ENCODE data around the gene CDH24. TPM values are rescaled to one million over a fixed set of nuclear protein-coding genes. Genes with fewer than 3 reads are reported as not detected.
A peak's percentile ranks its signal among the peaks of the same experiment; 100 is the strongest.

CDH24 gene
- total and polyA plus RNA-seq, 2 of the 8 experiments (the other 6 are each of a cell fraction or from before 2014, with no cell fraction given) = 18.1 to 27.6 TPM

GRCh38 chr14:23034498-23035302 is 22.6 kb downstream of the CDH24 start, which contains the start of gene PSMB5:
PSMB5 (minus strand) TSS chr14:23034900; CDS start chr14:23034881, 19 bp downstream.
- Histone ChIP-seq H3K18ac (ENCODE audit: extremely low read depth, low read length) (peak within 1 kb of the TSS; percentile 98), H3K4me3 (ENCODE audit: extremely low read depth in 1 of 4, insufficient read depth in 2 of 4, low read depth in 3 of 4, low read length in 4 of 4) (peak within 1 kb of the TSS; percentile 79 to 95 (median 88)), H2BK5ac (ENCODE audit: low read depth, low read length) (peak within 1 kb of the TSS; percentile 100), H3K56ac (replicated peaks; ENCODE audit: insufficient read length, low read depth, low read length) (peak within 1 kb of the TSS; percentile 94), H3K27me3 (replicated peaks in 1 of 4; ENCODE audit: control insufficient read depth in 3 of 4, extremely low read depth in 1 of 4, insufficient read depth in 3 of 4, low read length in 3 of 4) (no peaks in the 10 kb centered on the region), H3K23me2 (ENCODE audit: low read depth, low read length) (peaks cover 3% of the 10 kb centered on the region), H3K14ac (ENCODE audit: insufficient read length) (no peak within 1 kb of the TSS), H3K27ac (ENCODE audit: low read depth, low read length) (peak within 1 kb of the TSS; percentile 98), H3K4me2 (ENCODE audit: insufficient read depth in 1 of 2, low read depth in 2 of 2, low read length in 2 of 2) (peak within 1 kb of the TSS; percentile 75 to 78), H3K79me1 (ENCODE audit: low read depth, low read length) (peaks cover 2% of the 10 kb centered on the region; the same call in 1 of the 2 replicates), H4K5ac (ENCODE audit: insufficient read length, low read depth, low read length) (peak within 1 kb of the TSS; percentile 88), H3K4ac (replicated peaks; ENCODE audit: insufficient read length, low read depth, low read length) (peak within 1 kb of the TSS; percentile 28), H3K4me1 (replicated peaks in 1 of 4; ENCODE audit: control insufficient read depth in 3 of 4, insufficient read depth in 4 of 4, low read length in 3 of 4) (peaks cover 0 to 3% (median 1%) of the 10 kb centered on the region in 4 experiments; a peak in 2 of 7 replicates), H3K23ac (ENCODE audit: insufficient read length) (no peak within 1 kb of the TSS), H4K20me1 (replicated peaks in 1 of 2; ENCODE audit: control insufficient read depth in 1 of 2, insufficient read depth in 2 of 2, low read length in 2 of 2) (peaks cover 0 to 2% of the 10 kb centered on the region in 2 experiments), H2BK120ac (replicated peaks; ENCODE audit: low read depth, low read length) (peak within 1 kb of the TSS; percentile 80), H2AFZ (ENCODE audit: low read length) (peak within 1 kb of the TSS; percentile 100), H2BK12ac (ENCODE audit: low read depth, low read length) (peak within 1 kb of the TSS; percentile 99; the same call in 1 of the 2 replicates), H4K91ac (replicated peaks; ENCODE audit: insufficient read length, low read length) (peak within 1 kb of the TSS; percentile 87), H2BK20ac (ENCODE audit: low read length) (peak within 1 kb of the TSS; percentile 96; the same call in 1 of the 2 replicates), H3K79me2 (ENCODE audit: control insufficient read depth in 1 of 2, insufficient read depth in 2 of 2, low read length in 2 of 2) (peaks cover 0 to 19% of the 10 kb centered on the region in 2 experiments; a peak in 3 of 4 replicates), H3K36me3 (ENCODE audit: control insufficient read depth in 2 of 4, insufficient read depth in 4 of 4, low read length in 3 of 4) (peaks cover 0 to 36% (median 23%) of the 10 kb centered on the region in 4 experiments; a peak in 7 of 8 replicates), H2AK5ac (ENCODE audit: low read depth, low read length) (no peak within 1 kb of the TSS), H3K9me3 (ENCODE audit: insufficient read depth in 2 of 2, low read depth in 1 of 2, low read length in 1 of 2) (no peaks in the 10 kb centered on the region), H3K9ac (replicated peaks in 1 of 4; ENCODE audit: extremely low read depth in 1 of 4, low read depth in 3 of 4, low read length in 3 of 4) (peak within 1 kb of the TSS; percentile 75 to 99 (median 96)), H2BK15ac (ENCODE audit: low read length) (peak within 1 kb of the TSS; percentile 93; the same call in 1 of the 2 replicates), H4K8ac (ENCODE audit: extremely low read depth, insufficient read depth, low read length) (peak within 1 kb of the TSS; percentile 97; the same call in 1 of the 2 replicates)
- CTCF ChIA-PET (ENCODE audit: partially characterized antibody) = interaction anchor here (0.5 to 3.0 kb wide), 6 partner anchors 21 to 465 kb away, joined by 3 to 19 read pairs (median 8); partner anchors contain the start of gene AJUBA
- FAIRE-seq = peak; percentile 71
- POLR2A ChIA-PET (ENCODE audit: partially characterized antibody) = interaction anchor here (0.6 to 8.3 kb wide), 18 partner anchors 10 to 341 kb away, joined by 3 to 94 read pairs (median 8); partner anchors contain the start of genes ACIN1, AJUBA, C14orf119 and CDH24
- WGBS, 2 experiments (ENCODE audit: extremely low coverage in 1 of 2, insufficient coverage in 1 of 2, insufficient read length in 1 of 2, insufficient replicate concordance in 2 of 2, low coverage in 1 of 2, low lambda C conversion rate in 2 of 2, missing lambda C conversion rate in 1 of 2) = 1% methylated on average over 33 of the region's 36 CpGs; no CpG with 5 or more reads in 1 of the 2 experiments
- peak; percentile 80 to 89 for DNase-seq (ENCODE audit: low read depth in 1 of 2, low spot score in 2 of 2)
- TF ChIP-seq ATF3 (IDR thresholded peaks at IDR 0.05; ENCODE audit: insufficient read depth, low read depth, low read length) (no peak), NANOG (IDR thresholded peaks at IDR 0.05; ENCODE audit: insufficient read depth, low read depth, low read length, poor library complexity, severe bottlenecking) (no peak), RNF2 (IDR thresholded peaks at IDR 0.05; ENCODE audit: borderline replicate concordance, low read depth, low read length, missing control alignments, poor library complexity, severe bottlenecking) (no peak), HDAC6 (IDR thresholded peaks at IDR 0.05; ENCODE audit: low read depth, low read length) (no peak), GTF2F1 (IDR thresholded peaks at IDR 0.05; ENCODE audit: borderline replicate concordance, low read depth, low read length) (no peak), CHD1 (IDR thresholded peaks at IDR 0.05; ENCODE audit: low read depth, low read length) (no peak), ASH2L (IDR thresholded peaks at IDR 0.05; ENCODE audit: low read length) (peak; percentile 67)

Measured in H1 (cell line).